ENCODE measurements around the gene MYH7.

The MYH7 gene

GRCh38 chr14:23385642-23386265 lies 49.7 kb downstream of the MYH7 start:
- no peak for DNase-seq

- DNase-seq, result no peak
Observed at GRCh38 chr14:23385244-23385641, 50.2 kb downstream of the MYH7 start.

GRCh38 chr14:23384364-23385080 lies 50.9 kb downstream of the MYH7 start:
- no peak for DNase-seq

- DNase-seq, result no peak
Observed at GRCh38 chr14:23382731-23383440, 52.6 kb downstream of the MYH7 start.

- DNase-seq, result no peak
Observed at GRCh38 chr14:23382276-23382675, 53.2 kb downstream of the MYH7 start.

- DNase-seq, result no peak
Observed at GRCh38 chr14:23381871-23382270, 53.6 kb downstream of the MYH7 start.

GRCh38 chr14:23380976-23381375 lies 54.5 kb downstream of the MYH7 start:
- DNase-seq, result no peak

GRCh38 chr14:23380197-23380914 lies 55.1 kb downstream of the MYH7 start:
- no peak for DNase-seq

- no peak for DNase-seq
Observed at GRCh38 chr14:23379366-23380196, 55.9 kb downstream of the MYH7 start.

- no peak for DNase-seq
Observed at GRCh38 chr14:23378612-23379220, 56.7 kb downstream of the MYH7 start.

- no peak for DNase-seq
Observed at GRCh38 chr14:23377573-23378563, 57.6 kb downstream of the MYH7 start.

- no peak for DNase-seq
Observed at GRCh38 chr14:23377198-23377550, 58.3 kb downstream of the MYH7 start.

- DNase-seq, result no peak
Observed at GRCh38 chr14:23376482-23377197, 58.8 kb downstream of the MYH7 start, which contains the start of gene CMTM5. Gene CMTM5, plus strand, starts transcription at chr14:23377046. Its CDS starts 206 bp downstream, at chr14:23377252.

GRCh38 chr14:23375527-23376251 lies 59.8 kb downstream of the MYH7 start:
- DNase-seq, result no peak

GRCh38 chr14:23373041-23373440 lies 62.4 kb downstream of the MYH7 start:
- DNase-seq, result no peak

GRCh38 chr14:23372509-23372908 lies 63.0 kb downstream of the MYH7 start, which contains the start of gene IL25:
Gene IL25, plus strand, starts transcription at chr14:23372809.
- no peak for DNase-seq

- DNase-seq, result no peak
Observed at GRCh38 chr14:23371865-23372264, 63.6 kb downstream of the MYH7 start.

GRCh38 chr14:23370221-23370620 lies 65.2 kb downstream of the MYH7 start:
- DNase-seq, result no peak

- no peak for DNase-seq
Observed at GRCh38 chr14:23366426-23366921, 69.0 kb downstream of the MYH7 start.

Measured in SIG-M5 (cell line).